Measurements from ENCODE around the gene PATE4.
"Not testable (repeated sequence)": the region's sequence is repeated elsewhere in the genome, so short reads cannot be mapped to it uniquely, and the experiment has no call there.

PATE4 gene

GRCh38 chr11:125833016-125833415 lies at the start of gene PATE4:
Gene PATE4, plus strand, starts transcription at chr11:125833316. Its CDS starts 44 bp downstream, at chr11:125833360.
- DNase-seq (ENCODE audit: low spot score) = no peak

- no peak for DNase-seq (ENCODE audit: low spot score)
Measured at GRCh38 chr11:125784678-125785077, 48.4 kb upstream of the PATE4 start.

- DNase-seq (ENCODE audit: low spot score) = no peak
Measured at GRCh38 chr11:125787827-125788226, 45.3 kb upstream of the PATE4 start, which contains the start of gene PATE3. Gene PATE3, plus strand, starts transcription at chr11:125788127. Its CDS starts 25 bp downstream, at chr11:125788152.

GRCh38 chr11:125790825-125791224 lies 42.3 kb upstream of the PATE4 start:
- DNase-seq (ENCODE audit: low spot score) = no peak

GRCh38 chr11:125797641-125798040 lies 35.5 kb upstream of the PATE4 start:
- DNase-seq (ENCODE audit: low spot score) = no peak

- DNase-seq (ENCODE audit: low spot score) = no peak
Measured at GRCh38 chr11:125799808-125800207, 33.3 kb upstream of the PATE4 start.

- DNase-seq (ENCODE audit: low spot score) = no peak
Measured at GRCh38 chr11:125802387-125802786, 30.7 kb upstream of the PATE4 start.

- no peak for DNase-seq (ENCODE audit: low spot score)
Measured at GRCh38 chr11:125807909-125808308, 25.2 kb upstream of the PATE4 start.

- no peak for DNase-seq (ENCODE audit: low spot score)
Measured at GRCh38 chr11:125835748-125836147, 2.6 kb downstream of the PATE4 start.

- DNase-seq (ENCODE audit: low spot score) = no peak
Measured at GRCh38 chr11:125842321-125842948, 9.3 kb downstream of the PATE4 start.

- no peak for DNase-seq (ENCODE audit: low spot score)
Measured at GRCh38 chr11:125846188-125846587, 13.1 kb downstream of the PATE4 start.

- DNase-seq (ENCODE audit: low spot score) = not testable (repeated sequence)
Measured at GRCh38 chr11:125857670-125858069, 24.6 kb downstream of the PATE4 start.

GRCh38 chr11:125862786-125863185 lies 29.7 kb downstream of the PATE4 start:
- not testable (repeated sequence) for DNase-seq (ENCODE audit: low spot score)

GRCh38 chr11:125865354-125865753 lies 32.2 kb downstream of the PATE4 start:
- DNase-seq (ENCODE audit: low spot score) = not testable (repeated sequence)

- no peak for DNase-seq (ENCODE audit: low spot score)
Measured at GRCh38 chr11:125869521-125869920, 36.4 kb downstream of the PATE4 start.

GRCh38 chr11:125871391-125872137 lies 38.4 kb downstream of the PATE4 start:
- no peak for DNase-seq (ENCODE audit: low spot score)

GRCh38 chr11:125872138-125872491 lies 39.0 kb downstream of the PATE4 start:
- peak; percentile 19 for DNase-seq (ENCODE audit: low spot score)

- no peak for DNase-seq (ENCODE audit: low spot score)
Measured at GRCh38 chr11:125873881-125874555, 40.9 kb downstream of the PATE4 start.

GRCh38 chr11:125874556-125875124 lies 41.5 kb downstream of the PATE4 start:
- DNase-seq (ENCODE audit: low spot score) = peak; percentile 71

- no peak for DNase-seq (ENCODE audit: low spot score)
Measured at GRCh38 chr11:125881291-125881690, 48.2 kb downstream of the PATE4 start.

- DNase-seq (ENCODE audit: low spot score) = no peak
Measured at GRCh38 chr11:125883375-125883774, 50.3 kb downstream of the PATE4 start.

- no peak for DNase-seq (ENCODE audit: low spot score)
Measured at GRCh38 chr11:125886997-125887372, 53.9 kb downstream of the PATE4 start.

Measured in RKO (cell line).